ENCODE measurements around the gene RPP21. TPM values are rescaled to one million over a fixed set of nuclear protein-coding genes. Genes with fewer than 3 reads are reported as not detected.

RPP21 gene
- total RNA-seq, 1 donor from 2014 or later = 20.8 TPM

DNA sequence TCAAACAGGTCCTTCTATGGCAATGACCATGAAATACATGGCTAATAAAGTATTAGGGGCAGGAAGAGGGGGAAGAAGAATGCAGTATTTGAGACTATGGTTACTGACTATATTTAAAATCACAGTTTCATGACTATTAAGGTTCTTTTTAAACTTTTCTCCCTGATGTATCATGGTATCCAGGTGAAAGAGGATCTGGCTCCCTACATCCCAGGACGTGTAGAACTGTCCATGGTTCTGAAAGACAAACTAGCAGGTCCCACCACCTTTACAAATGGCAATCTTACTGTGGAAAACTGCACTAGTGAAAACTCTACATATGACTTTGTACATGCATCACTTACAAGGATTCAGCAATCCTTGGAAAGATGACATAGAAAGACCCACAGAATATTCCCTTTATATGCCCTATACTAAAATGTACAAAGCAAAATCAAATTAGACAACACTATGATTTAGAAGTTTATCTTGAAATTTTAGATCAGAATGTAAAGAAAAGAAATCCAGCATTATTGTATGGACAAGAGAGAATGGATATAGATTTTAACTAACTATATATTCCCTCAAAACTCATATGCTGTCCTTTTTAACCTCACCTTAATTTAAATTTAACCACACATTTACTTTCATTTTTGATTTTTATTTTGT, 33.5 kb downstream of the RPP21 start:
- DNase-seq (ENCODE audit: low read depth in 2 of 2) = peak; percentile 22 to 36

DNA sequence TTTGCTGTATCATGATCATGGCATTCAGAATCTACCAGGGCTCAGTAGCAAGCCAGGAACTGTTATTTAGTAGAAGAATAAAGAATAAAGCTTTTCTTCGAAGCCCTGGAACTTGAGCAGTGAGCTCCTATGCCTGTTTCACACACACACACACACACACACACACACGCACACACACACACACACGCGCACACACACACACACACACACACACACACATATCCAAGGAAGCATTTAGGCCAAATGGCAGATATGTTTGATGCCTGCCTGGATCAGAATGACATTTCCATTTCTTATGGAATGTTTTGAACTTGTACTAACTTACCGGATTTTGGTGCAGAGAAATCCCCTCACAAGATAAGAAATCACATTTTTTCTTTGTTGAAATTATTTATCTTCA, 35.5 kb downstream of the RPP21 start:
- no peak for DNase-seq (ENCODE audit: low read depth in 2 of 2)

DNA sequence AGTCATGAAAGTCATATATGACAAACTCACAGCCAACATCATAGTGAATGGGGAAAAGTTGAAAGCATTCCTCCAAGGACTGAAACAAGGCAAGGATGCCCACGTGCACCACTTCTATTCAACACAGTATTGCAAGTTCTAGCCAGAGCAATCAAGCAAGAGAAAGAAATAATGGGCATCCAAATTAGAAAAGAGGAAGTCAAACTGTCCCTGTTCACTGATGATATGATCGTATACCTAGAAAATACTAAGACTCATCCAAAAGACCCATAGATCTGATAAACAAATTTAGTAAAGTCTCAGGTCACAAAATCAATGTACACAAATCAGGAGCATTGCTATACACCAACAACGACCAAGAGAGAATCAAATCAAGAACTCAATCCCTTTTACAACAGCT, 41.2 kb downstream of the RPP21 start:
- DNase-seq (ENCODE audit: low read depth in 2 of 2) = no peak

DNA sequence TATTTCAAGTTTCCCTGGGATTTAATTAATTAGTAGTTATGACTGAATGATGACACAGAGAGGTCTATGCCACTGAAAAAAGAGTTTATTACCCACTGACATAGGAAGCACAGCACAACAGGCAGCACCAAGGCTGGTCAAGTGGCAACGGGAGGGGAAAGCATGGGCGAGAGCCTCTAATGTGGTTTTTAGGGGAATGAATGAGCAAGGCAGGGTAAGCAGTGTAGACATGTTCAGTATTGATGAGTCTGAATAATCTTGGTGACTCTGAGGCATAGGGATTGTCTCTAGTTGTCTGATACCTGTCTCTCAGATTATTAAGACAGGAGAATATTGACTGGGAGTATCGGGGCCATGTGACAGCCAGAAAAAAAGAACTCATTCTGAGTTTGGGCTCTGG, 46.3 kb downstream of the RPP21 start:
- DNase-seq (ENCODE audit: low read depth in 2 of 2) = no peak

DNA sequence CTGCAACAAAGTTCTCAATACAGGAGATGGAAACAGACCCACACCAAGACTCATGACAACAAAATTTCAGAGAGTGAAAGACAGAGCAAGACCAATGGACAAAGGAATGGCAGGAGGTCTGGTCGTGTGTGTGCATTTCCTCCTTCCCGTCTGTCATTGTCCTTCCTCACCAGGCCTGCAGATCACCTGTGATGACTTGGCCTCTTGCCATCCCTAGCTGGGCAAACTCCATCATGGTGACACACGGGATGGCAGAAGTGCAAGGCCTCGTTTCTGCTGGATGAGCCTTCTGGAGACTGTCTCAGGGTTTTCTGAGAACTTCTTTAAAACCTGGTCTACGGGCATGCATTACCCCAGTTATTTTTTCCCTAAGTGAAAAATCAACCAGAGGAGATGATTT, 49.2 kb downstream of the RPP21 start:
- DNase-seq (ENCODE audit: low read depth in 2 of 2) = no peak

Other genes starting within 250 kb of the RPP21 start
- gene TRIM31, start 232.1 kb upstream of the RPP21 start, total RNA-seq = not detected in 2 replicates
- not detected in 2 replicates for gene TRIM40, start 209.0 kb upstream of the RPP21 start, total RNA-seq
- gene TRIM10, start 183.9 kb upstream of the RPP21 start, total RNA-seq = under 0.01 TPM in 1 of 2 replicates, not detected in the other
- gene TRIM15, start 181.6 kb upstream of the RPP21 start, total RNA-seq = not detected in 2 replicates
- 19.4 and 24.2 TPM in 2 replicates for gene TRIM26, start 131.8 kb upstream of the RPP21 start, total RNA-seq
- gene TRIM39, start 18.2 kb upstream of the RPP21 start, total RNA-seq = 7.6 and 10.1 TPM in 2 replicates
- gene HLA-E, start 144.4 kb downstream of the RPP21 start, total RNA-seq = 440 and 959 TPM in 2 replicates
- 31.8 and 41.1 TPM in 2 replicates for gene GNL1, start 211.3 kb downstream of the RPP21 start, total RNA-seq
- 2.0 and 2.2 TPM in 2 replicates for gene PRR3, start 212.1 kb downstream of the RPP21 start, total RNA-seq
- gene ABCF1, start 226.3 kb downstream of the RPP21 start, total RNA-seq = 24.6 and 41.9 TPM in 2 replicates

Measured in lung microvascular endothelial cell (primary cell).